NCI-H2171 treated with DMSO at 0.1 percent for 48 hours (cell line): Measurements from ENCODE around the gene LRMDA.
"Not testable (repeated sequence)": the region's sequence is repeated elsewhere in the genome, so short reads cannot be mapped to it uniquely, and the experiment has no call there.

Experiments
- DNase-seq: peaks from one replicate; lab custom pipeline; 2025; lab: John Stamatoyannopoulos, UW

The LRMDA gene

GRCh38 chr10:76126607-76127527 is 695.4 kb downstream of the LRMDA start:
- DNase-seq: no peak

DNA sequence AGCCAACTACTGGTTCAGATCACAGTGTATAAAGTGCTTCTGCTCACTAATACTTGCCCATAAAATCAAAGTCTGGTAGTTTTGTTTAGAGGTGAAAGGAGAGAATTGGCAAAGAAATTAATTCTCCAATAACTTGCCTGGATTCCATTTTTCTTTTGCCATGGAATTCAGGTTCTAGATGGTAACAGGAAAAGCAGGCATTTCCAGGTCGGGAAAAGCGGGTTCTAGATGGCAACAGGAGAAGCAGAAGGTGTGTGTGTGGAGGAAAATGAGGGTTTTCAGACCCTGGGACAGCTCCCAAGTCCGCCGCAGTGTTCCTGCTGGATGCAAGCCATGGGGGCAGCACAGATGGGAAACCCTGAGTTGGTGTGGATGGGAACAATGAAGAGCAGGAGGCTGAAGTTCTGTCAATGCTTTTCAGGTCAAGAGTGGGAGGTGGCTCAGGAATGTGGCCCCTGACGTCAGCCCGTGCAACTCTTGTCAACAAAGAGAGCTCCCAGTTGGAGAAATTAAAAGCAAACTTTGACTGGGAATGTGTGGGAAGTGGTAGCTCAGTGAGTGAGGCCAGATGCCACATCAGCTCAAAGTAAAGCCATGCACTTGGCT is 696.7 kb downstream of the LRMDA start:
- DNase-seq: no peak

- DNase-seq: no peak
Measured at GRCh38 chr10:76129213-76129612, 697.8 kb downstream of the LRMDA start.

GRCh38 chr10:76130892-76131291 is 699.5 kb downstream of the LRMDA start:
- DNase-seq: no peak

DNA sequence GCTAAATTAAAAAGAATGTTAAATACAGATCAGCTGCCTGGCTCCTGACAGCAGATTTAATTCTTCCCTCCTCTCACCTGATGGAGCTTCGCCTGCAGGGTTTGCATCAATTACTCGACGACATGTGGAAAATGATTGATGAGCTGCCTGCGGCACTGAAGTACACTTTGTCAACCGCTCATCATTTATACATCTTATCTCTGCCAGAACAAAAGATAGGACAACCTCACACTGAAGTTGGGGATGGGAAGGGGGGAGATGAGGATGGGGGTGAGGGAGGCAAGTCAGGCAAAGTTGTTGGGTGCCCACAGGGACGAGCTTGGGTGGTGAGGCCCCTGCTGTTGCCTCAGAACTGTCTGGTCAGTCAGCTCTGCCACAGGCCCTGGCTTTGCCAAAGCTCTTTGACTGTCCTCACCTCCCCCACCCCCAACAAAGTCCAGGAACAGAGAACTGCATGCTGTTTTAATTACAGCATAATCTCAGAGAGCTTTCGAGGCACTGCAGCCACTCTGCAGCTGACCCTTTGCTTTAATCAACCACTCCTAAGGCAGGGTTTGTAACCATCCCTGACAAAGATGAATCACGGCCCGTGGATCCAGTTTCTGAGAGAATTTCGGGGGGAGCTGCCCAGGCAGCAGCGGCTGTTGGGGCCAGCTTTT is 702.3 kb downstream of the LRMDA start:
- DNase-seq: no peak

DNA sequence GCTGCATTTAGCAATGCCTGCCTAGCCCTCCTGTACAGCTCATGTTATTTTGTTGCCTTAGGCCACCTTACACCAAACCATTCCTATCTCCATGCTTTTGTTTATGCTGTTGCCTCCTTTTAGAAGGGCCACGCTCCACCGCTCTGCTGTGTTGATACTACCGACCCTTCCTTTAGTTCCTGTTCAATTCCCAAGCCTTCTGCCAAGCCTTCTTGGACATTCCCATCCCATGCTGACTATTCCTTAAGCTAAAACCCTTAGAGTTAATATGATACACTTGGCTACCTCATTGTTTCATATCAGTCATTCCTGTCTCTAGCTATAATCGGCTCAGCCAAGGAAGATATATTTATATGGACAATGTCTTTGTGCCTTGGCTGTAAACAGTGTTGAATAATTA is 705.5 kb downstream of the LRMDA start:
- no peak for DNase-seq

DNA sequence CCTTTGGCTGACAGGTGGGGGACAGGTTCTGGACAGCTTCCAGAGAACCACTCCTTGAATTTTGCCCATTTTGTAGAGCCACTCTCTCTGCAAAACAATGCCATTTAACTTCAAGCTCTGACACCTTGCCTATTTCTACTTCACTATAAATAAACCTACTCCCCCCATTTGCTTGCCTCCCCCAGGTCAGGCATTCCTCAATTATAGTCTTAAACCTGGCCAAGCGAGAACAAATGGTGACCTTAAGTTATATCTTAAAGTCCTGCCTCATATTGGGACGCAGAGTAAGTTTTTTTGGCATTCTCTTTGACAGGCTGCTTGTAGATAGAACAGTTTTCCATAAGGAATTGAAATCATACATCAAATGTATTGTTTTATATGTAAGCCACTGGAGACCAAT is 706.9 kb downstream of the LRMDA start:
- peak; percentile 36 for DNase-seq

- DNase-seq: no peak
Measured at GRCh38 chr10:76138906-76139305, 707.5 kb downstream of the LRMDA start.

- DNase-seq: no peak
Measured at GRCh38 chr10:76139431-76139830, 708.0 kb downstream of the LRMDA start.

- no peak for DNase-seq
Measured at GRCh38 chr10:76141376-76141775, 710.0 kb downstream of the LRMDA start.

GRCh38 chr10:76148217-76148616 is 716.8 kb downstream of the LRMDA start:
- not testable (repeated sequence) for DNase-seq

DNA sequence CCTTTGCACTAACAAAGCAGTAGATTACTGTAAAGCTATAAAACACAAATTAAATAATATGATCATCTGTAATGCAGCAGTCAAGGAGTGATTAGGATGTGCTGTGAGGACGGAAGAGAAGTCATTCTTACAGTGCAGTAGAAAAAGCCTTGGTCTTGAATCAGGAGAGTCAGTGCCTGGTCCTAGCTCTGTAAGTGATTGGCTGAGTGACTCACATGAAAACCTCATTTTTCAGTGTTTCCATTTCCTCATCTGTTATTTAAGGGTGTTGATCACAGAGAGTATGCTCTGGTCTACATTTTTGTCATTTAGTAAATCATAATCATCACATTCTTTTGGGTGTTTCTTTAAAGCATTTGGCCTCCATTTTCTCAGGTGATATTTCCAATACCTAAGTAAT is 717.8 kb downstream of the LRMDA start:
- DNase-seq: no peak

DNA sequence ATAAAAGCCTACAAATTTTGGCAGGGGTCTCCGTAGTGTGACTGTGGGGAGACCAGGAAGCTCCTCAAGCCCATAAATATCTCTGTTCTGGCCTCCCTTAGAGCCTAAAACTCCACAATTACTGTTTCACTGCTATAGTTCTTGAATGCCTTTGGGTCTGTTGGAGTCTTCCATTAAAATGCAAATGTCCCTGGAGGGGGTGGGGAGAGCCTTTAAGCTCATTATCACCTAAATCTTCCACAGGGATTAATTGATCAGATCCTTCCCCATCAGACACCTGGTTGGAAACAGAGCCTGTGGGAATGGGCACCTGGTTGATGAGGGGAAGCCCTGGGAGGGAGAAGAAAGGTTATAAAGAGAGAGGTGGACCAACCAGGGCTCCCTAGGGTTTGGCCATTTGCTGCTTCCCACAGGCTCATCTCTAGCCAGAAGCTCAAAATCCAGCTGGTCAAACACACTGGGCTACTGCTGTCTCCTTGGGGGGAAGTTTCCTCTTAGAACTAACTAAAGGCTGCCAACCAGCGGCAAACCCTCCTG is 718.2 kb downstream of the LRMDA start:
- no peak for DNase-seq

- no peak for DNase-seq
Measured at GRCh38 chr10:76150139-76150875, 718.9 kb downstream of the LRMDA start.

GRCh38 chr10:76150876-76151288 is 719.5 kb downstream of the LRMDA start:
- no peak for DNase-seq

DNA sequence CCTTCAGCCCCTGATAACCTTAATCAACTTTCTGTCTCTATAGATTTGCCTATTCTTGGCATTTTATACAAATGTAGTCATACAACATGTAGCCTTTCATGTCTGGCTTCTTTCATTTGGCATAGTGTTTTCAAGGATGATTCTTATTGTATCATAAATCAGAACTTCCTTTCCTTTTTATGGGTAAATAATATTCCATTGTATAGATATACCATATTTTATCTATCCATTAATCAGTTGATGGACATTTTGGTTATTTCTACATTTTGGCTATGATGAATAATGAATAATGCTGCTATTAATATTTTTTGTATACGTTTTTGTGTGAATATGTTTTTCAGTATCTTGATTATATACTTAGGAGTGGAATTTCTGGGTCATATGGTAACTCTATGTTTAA is 720.8 kb downstream of the LRMDA start:
- DNase-seq: no peak

DNA sequence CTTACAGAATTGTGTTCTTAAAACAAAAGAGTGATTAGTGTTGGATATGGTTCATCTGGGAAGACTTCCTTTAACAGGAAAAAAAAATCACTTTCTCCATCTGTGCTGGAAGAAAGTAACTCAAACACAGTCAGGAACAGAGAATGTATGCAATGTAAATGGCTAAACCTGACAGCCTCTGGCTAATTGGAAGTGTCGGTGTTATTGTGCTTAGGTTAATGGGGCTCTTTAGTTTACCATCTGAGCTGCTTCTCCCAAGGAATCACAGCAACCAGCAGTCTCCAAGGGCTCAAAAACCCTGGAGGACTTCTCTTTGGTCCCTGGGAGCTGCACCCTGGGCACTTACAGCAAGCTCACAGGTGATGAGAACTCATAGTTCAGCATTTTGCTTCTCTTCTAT is 724.5 kb downstream of the LRMDA start:
- DNase-seq: no peak

DNA sequence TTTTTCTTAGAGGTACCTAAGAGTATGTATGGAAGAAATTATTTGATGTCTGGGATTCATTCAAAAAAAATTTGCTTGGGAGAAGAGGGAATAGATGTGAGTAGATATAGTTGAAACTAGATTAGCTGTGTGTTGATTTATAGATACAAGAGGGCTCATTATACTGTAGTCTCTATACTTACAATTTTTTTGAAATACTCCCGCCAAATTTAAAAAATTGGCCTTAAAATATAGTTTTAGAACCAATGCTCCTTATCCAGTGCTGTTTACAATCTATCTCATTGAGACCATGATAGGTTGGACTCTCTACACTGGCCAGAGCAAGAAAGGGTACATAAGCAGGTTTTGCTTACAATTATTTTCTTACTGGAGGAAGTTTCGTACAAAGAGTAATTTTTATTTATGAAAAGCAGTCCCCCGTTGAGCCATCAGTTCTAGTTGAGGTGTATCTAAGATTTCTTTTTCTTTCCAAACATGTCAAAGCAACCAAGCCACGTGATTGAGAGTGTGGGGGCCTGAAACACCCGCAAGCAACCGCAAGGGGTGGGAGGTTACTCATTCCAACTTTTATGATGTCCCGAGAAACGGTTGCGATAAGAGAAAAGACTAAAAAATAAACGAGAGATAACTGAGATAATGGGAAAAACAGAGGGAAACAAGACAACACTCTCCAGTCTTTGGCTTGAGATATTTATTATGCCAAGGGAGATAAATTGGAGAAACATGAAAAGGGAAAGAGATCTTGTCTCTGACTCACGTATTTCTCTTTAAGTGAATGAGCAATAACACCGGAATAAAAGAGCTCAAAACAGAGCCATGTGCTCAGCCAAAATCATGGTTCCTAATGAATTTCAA is 729.2 kb downstream of the LRMDA start:
- no peak for DNase-seq

- no peak for DNase-seq
Measured at GRCh38 chr10:76161301-76161582, 729.8 kb downstream of the LRMDA start.

GRCh38 chr10:76168437-76168836 is 737.0 kb downstream of the LRMDA start:
- DNase-seq: no peak

- peak; percentile 43 for DNase-seq
Measured at GRCh38 chr10:76169246-76169645, 737.8 kb downstream of the LRMDA start.
